OCI-LY3 (cell line): Measurements from ENCODE around the gene CCL7.

Experiments used
- CTCF ChIP-seq: fragments of 200-600, 300-600 bp; sonication (generic); IDR thresholded peaks from 2 replicates; pipeline ENCODE4 v1.5.1; 2014; ENCODE audit warnings: antibody characterized with exemption, low read length, low read depth
- EZH2phosphoT487 ChIP-seq: fragments of 200-600 bp; shearing (Covaris generic); IDR thresholded peaks from 2 replicates; pipeline ENCODE4 v1.6.1; 2018; ENCODE audit warnings: antibody characterized with exemption, mixed run types, low read depth

- TF ChIP-seq CTCF (no peak), EZH2phosphoT487 (no peak)
These were observed 17.4 kb upstream of the CCL7 start for GRCh38 chr17:34252444-34253138.
